GM18951 (cell line): ENCODE measurements around the gene ECT2L.

Experiments
- POLR2A ChIP-seq: IDR thresholded peaks from 4 replicates; pipeline ENCODE4 v1.6.1; 2011; ENCODE audit warnings: mild to moderate bottlenecking; ENCODE audit not compliant: insufficient read length, insufficient read depth; ENCODE audit errors: extremely low read depth
- in situ Hi-C: fragments of 300-500 bp; cut with MboI; formaldehyde crosslinking; loops from one replicate; pipeline ENCODE4 v1.12.0; 2022; ENCODE audit warnings: low sequenced_read_pairs, mixed read lengths, inconsistent platforms; ENCODE audit not compliant: unreplicated experiment

The ECT2L gene

GRCh38 chr6:138848461-138848860 lies 52.6 kb downstream of the ECT2L start:
- in situ Hi-C loops = no loop called here
- TF ChIP-seq POLR2A = no peak

GRCh38 chr6:138849791-138850190 lies 53.9 kb downstream of the ECT2L start:
- no peak for TF ChIP-seq POLR2A
- in situ Hi-C loops = no loop called here

GRCh38 chr6:138856654-138857053 lies 60.8 kb downstream of the ECT2L start:
- no peak for TF ChIP-seq POLR2A
- in situ Hi-C loops = no loop called here

- in situ Hi-C loops = no loop called here
- no peak for TF ChIP-seq POLR2A
Observed at GRCh38 chr6:138857775-138858174, 61.9 kb downstream of the ECT2L start.

- in situ Hi-C loops = no loop called here
- no peak for TF ChIP-seq POLR2A
Observed at GRCh38 chr6:138862456-138862855, 66.6 kb downstream of the ECT2L start.

GRCh38 chr6:138863321-138863720 lies 67.4 kb downstream of the ECT2L start:
- TF ChIP-seq POLR2A = no peak
- in situ Hi-C loops = no loop called here

GRCh38 chr6:138864343-138864890 lies 68.5 kb downstream of the ECT2L start:
- in situ Hi-C loops = no loop called here
- TF ChIP-seq POLR2A = no peak

GRCh38 chr6:138865480-138866109 lies 69.7 kb downstream of the ECT2L start:
- TF ChIP-seq POLR2A = no peak
- in situ Hi-C loops = no loop called here

- no peak for TF ChIP-seq POLR2A
- in situ Hi-C loops = no loop called here
Observed at GRCh38 chr6:138868181-138868580, 72.3 kb downstream of the ECT2L start.

- TF ChIP-seq POLR2A = no peak
- in situ Hi-C loops = no loop called here
Observed at GRCh38 chr6:138869398-138869797, 73.5 kb downstream of the ECT2L start.

- in situ Hi-C loops = no loop called here
- TF ChIP-seq POLR2A = no peak
Observed at GRCh38 chr6:138873191-138873590, 77.3 kb downstream of the ECT2L start.

- TF ChIP-seq POLR2A = no peak
Observed at GRCh38 chr6:138882369-138883017, 86.6 kb downstream of the ECT2L start.

GRCh38 chr6:138885156-138885819 lies 89.4 kb downstream of the ECT2L start:
- no peak for TF ChIP-seq POLR2A
- in situ Hi-C loops = no loop called here

More at GRCh38 chr6:138882369-138883017, 86.6 kb downstream of the ECT2L start:
- in situ Hi-C loops = no loop called here
